Natural killer cell (primary cell): ENCODE results near the gene ECHS1. TPM values are rescaled to one million over a fixed set of nuclear protein-coding genes. Genes with fewer than 3 reads are reported as not detected.

ENCODE experiments used
- ATAC-seq, 3 donors: fragments of 150-1000 bp in 2 of 3; fragments of 200-7000 bp in 1 of 3; cut with Tn5 transposase; 1 replicate in 1 of 3; 2 replicates in 2 of 3; pipeline ENCODE4 v1.10.0; 2021; ENCODE audit warnings: mild to moderate bottlenecking in 2 of 3, moderate library complexity in 2 of 3
- DNase-seq, 2 donors: peaks; one replicate each; pipeline versions ENCODE4 v3.0.0 to v3.0.0-alpha.2; 2013 to 2021; ENCODE audit warnings: mixed read lengths in 1 of 2
- H3K27ac ChIP-seq: one replicate; pipeline ENCODE4 v1.5.1; 2013; ENCODE audit warnings: mild to moderate bottlenecking, low read length
- H3K27me3 ChIP-seq: one replicate; pipeline ENCODE4 v1.6.1; 2013; ENCODE audit warnings: low read length; ENCODE audit not compliant: control insufficient read depth, insufficient read depth
- H3K36me3 ChIP-seq: one replicate; pipeline ENCODE4 v1.6.1; 2013; ENCODE audit warnings: low read length; ENCODE audit not compliant: control insufficient read depth, insufficient read depth
- H3K4me1 ChIP-seq: one replicate; pipeline ENCODE4 v1.6.1; 2013; ENCODE audit warnings: low read length; ENCODE audit not compliant: control insufficient read depth, insufficient read depth
- H3K4me3 ChIP-seq: one replicate; pipeline ENCODE4 v1.5.1; 2013; ENCODE audit warnings: low read length
- H3K9me3 ChIP-seq: one replicate; pipeline ENCODE4 v1.6.1; 2013; ENCODE audit warnings: low read length; ENCODE audit not compliant: control insufficient read depth, insufficient read depth
- H3K27ac Mint-ChIP-seq, 2 donors: one replicate each; pipeline ENCODE4 v1.8.0; 2022; ENCODE audit warnings: mild to moderate bottlenecking in 2 of 2, mixed read lengths in 2 of 2, moderate library complexity in 1 of 2
- H3K27me3 Mint-ChIP-seq, 2 donors: one replicate each; pipeline ENCODE4 v1.8.0; 2022; ENCODE audit warnings: low read depth in 2 of 2, mixed read lengths in 2 of 2
- H3K36me3 Mint-ChIP-seq: one replicate; pipeline ENCODE4 v1.8.0; 2022; ENCODE audit warnings: mixed read lengths
- H3K4me1 Mint-ChIP-seq, 2 donors: one replicate each; pipeline ENCODE4 v1.8.0; 2022; ENCODE audit warnings: mixed read lengths in 2 of 2
- H3K4me3 Mint-ChIP-seq: one replicate; pipeline ENCODE4 v1.8.0; 2022; ENCODE audit warnings: mild to moderate bottlenecking, moderate library complexity, mixed read lengths
- H3K9me3 Mint-ChIP-seq, 2 donors: one replicate each; pipeline ENCODE4 v1.8.0; 2022; ENCODE audit warnings: mixed read lengths in 2 of 2
- WGBS: methylation state at CpG from one replicate; pipeline ENCODE4 v1.1.7; 2013; ENCODE audit warnings: missing lambda C conversion rate; ENCODE audit not compliant: insufficient coverage; 5-methylcytosine and 5-hydroxymethylcytosine counted together
- intact Hi-C: fragments of 100-400 bp; cut with micrococcal nuclease; formaldehyde crosslinking; loops from one replicate; pipeline ENCODE4 v1.14.2; 2022
- total RNA-seq, 4 donors: library from RNA; stranded (reverse); fragments of 120-200 nt in 1 of 4; gene quantifications; one replicate each; pipeline versions ENCODE4 v1.2.3 to v1.2.4, GENCODE V29; 2013 to 2022
- TF ChIP-seq, protein P1 (sequence below): fragments of 200-600 bp; IDR thresholded peaks from one replicate; pipeline ENCODE4 v1.8.0; 2022; ENCODE audit warnings: antibody characterized with exemption

ECHS1 gene
- total RNA-seq, 3 donors from 2014 or later (not counting 1 experiment from before 2014, with no cell fraction given) = 17.7 to 21.3 (median 19.9) TPM

DNA sequence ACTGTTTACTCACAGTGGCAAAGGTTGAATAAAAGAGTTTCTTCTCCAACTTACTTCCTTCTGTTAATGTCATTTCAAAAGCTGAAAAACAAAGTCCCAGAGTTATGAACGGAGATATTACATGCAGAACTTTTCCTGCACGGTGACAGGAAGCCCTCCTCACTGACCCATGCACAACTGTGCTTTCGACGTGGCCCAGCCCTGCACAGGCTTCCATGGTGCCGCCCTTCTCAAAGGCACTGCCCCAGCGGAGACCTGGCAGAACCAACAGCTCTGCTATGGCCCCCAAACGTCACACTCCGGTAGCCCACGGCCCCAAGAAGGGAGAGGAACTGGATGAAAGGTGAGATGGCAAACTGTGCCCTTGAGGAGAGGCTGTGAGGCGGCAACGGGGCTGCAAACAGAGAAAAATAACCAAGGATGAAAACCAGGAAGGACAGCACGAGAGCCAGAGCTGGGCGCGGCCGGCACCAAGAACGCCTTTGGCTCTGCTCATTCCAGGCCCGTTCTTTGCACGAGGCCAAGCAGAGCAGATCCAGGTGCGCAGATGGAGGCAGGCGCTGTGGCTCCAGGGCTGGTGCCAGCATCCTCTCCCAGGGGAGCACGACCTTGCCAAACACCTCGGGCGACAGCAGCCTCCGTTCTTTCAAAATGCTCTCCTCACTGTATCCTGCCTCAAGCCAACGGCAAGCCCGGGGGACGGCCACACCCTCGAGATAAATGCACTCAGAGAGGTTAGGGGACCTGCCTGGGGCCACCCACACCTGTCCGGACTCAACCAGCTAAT is 8.3 kb downstream of the ECHS1 start:
- H3K4me3 Mint-ChIP-seq = no peak overlapping the region
- H3K27ac Mint-ChIP-seq = no peak overlapping the region
- no peaks in the 10 kb centered on the region for H3K27me3 Mint-ChIP-seq
- TF ChIP-seq, protein P1, sequence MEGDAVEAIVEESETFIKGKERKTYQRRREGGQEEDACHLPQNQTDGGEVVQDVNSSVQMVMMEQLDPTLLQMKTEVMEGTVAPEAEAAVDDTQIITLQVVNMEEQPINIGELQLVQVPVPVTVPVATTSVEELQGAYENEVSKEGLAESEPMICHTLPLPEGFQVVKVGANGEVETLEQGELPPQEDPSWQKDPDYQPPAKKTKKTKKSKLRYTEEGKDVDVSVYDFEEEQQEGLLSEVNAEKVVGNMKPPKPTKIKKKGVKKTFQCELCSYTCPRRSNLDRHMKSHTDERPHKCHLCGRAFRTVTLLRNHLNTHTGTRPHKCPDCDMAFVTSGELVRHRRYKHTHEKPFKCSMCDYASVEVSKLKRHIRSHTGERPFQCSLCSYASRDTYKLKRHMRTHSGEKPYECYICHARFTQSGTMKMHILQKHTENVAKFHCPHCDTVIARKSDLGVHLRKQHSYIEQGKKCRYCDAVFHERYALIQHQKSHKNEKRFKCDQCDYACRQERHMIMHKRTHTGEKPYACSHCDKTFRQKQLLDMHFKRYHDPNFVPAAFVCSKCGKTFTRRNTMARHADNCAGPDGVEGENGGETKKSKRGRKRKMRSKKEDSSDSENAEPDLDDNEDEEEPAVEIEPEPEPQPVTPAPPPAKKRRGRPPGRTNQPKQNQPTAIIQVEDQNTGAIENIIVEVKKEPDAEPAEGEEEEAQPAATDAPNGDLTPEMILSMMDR = no peak
- Histone ChIP-seq H3K27ac (no peak overlapping the region), H3K9me3 (no peaks in the 10 kb centered on the region), H3K36me3 (peaks cover 36% of the 10 kb centered on the region), H3K4me1 (no peaks in the 10 kb centered on the region), H3K27me3 (no peaks in the 10 kb centered on the region), H3K4me3 (no peak overlapping the region)
- no peak for ATAC-seq
- H3K9me3 Mint-ChIP-seq = no peaks in the 10 kb centered on the region
- WGBS = 94% methylated on average over 28 of the region's 29 CpGs
- no peaks in the 10 kb centered on the region for H3K36me3 Mint-ChIP-seq
- intact Hi-C loops = no loop called here
- no peak for DNase-seq
- H3K4me1 Mint-ChIP-seq = no peaks in the 10 kb centered on the region

DNA sequence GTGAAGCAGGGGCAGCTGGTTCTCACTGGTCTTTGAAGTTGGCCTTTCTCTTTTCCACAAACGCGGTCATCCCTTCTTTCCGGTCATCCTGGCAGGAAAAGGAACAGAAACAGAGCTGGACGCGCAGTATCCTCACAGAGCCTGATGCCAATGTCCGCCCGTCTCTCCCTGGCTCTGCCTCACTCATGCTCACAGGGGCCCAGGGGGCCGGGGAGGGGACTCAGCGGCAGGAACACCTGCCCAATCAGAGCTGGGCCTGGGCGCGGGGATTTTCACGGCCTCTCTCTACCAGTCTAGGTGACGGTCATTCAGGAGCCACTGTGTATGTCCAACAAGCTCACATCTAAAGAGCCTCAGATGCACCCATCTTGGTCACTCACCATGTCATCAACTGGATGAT is 10.3 kb downstream of the ECHS1 start:
- DNase-seq (no peak), ATAC-seq (no peak)
- H3K4me1 ChIP-seq = no peaks in the 10 kb centered on the region
- H3K27me3 ChIP-seq = no peaks in the 10 kb centered on the region
- no peaks in the 10 kb centered on the region for H3K9me3 Mint-ChIP-seq
- no peak overlapping the region for H3K27ac Mint-ChIP-seq
- H3K27ac ChIP-seq = no peak overlapping the region
- no peaks in the 10 kb centered on the region for H3K4me1 Mint-ChIP-seq
- WGBS = 95% methylated on average over 13 of the region's 13 CpGs
- H3K4me3 ChIP-seq = no peak overlapping the region
- no peaks in the 10 kb centered on the region for H3K27me3 Mint-ChIP-seq
- no peaks in the 10 kb centered on the region for H3K36me3 Mint-ChIP-seq
- intact Hi-C loops = no loop called here
- H3K4me3 Mint-ChIP-seq = no peak overlapping the region
- no peaks in the 10 kb centered on the region for H3K9me3 ChIP-seq
- TF ChIP-seq, protein P1 = no peak
- peaks cover 23% of the 10 kb centered on the region for H3K36me3 ChIP-seq

GRCh38 chr10:133361773-133362441 is 11.2 kb downstream of the ECHS1 start:
- DNase-seq = no peak
- WGBS = 70% methylated on average over 18 of the region's 18 CpGs
- no peaks in the 10 kb centered on the region for H3K4me1 Mint-ChIP-seq
- Histone ChIP-seq H3K36me3 (peaks cover 22% of the 10 kb centered on the region), H3K9me3 (no peaks in the 10 kb centered on the region), H3K4me3 (no peak overlapping the region), H3K27ac (no peak overlapping the region), H3K27me3 (no peaks in the 10 kb centered on the region), H3K4me1 (peaks cover 4% of the 10 kb centered on the region)
- H3K27me3 Mint-ChIP-seq = no peaks in the 10 kb centered on the region
- intact Hi-C loops = no loop called here
- TF ChIP-seq, protein P1 = no peak
- ATAC-seq = no peak
- H3K27ac Mint-ChIP-seq = no peak overlapping the region
- no peak overlapping the region for H3K4me3 Mint-ChIP-seq
- no peaks in the 10 kb centered on the region for H3K9me3 Mint-ChIP-seq
- H3K36me3 Mint-ChIP-seq = no peaks in the 10 kb centered on the region
